Stimulated activated CD4-positive, alpha-beta T cell treated with anti-CD3 and anti-CD28 coated beads, Interleukin-12 subunit alpha, Interleukin-12 subunit beta, amount 100 ng/mL, for 48 hours (primary cell): ENCODE measurements around the gene TIGD1.
A peak's percentile ranks its signal among the peaks of the same experiment; 100 is the strongest.

Source experiments
- DNase-seq, 3 donors: peaks; one replicate each; pipeline ENCODE4 v3.0.0-alpha.2; 2020; ENCODE audit warnings: low read depth in 2 of 3, low spot score in 1 of 3

The TIGD1 gene

DNA sequence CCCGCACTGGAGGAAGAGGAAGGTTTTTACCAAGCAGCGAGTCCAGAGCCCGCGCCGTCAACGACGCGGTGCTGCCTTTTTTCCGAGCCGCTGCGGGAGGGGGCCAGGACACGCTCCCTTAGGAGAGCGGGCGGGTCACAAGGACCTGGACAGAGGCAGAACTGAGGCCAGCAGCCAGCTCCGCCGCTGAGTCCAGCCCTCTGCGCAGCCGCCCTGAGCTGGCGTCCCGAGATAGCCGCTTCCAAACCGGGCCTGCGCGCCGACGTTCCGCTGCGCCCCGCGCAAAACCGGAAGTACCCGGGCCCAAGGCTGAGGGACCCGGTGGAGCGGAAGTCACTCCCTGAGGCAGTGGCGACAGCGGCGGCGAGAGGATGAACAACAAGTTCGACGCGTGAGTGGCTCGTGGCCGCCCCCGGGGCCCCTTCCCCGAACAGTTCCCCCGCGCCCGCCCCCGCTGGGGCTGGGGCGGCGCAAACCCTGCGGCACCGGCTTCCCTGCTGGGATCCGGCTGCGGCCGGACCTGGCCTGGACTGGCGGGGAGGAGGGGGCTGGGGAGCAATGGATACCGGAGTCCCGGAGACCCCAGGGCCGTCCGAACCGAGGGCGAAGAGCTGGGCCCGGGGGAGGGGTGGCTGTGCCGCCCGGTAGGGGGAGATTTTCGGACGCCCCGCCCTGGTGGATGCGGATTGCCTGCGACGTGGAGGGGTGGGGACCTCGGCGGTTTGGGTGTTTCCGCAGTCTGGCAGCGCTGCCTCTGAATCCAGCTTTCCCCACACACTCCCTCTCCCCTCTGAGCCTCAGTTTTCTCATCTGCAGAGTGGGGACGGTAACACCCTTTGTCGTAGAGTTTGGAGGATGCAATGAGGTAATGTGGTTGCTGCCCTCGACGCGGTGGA, at the start of gene TIGD1, which contains the start of gene EIF4E2:
Gene TIGD1 (minus strand): TSS at position 204 of the 896 bp plus-strand sequence. CDS start 675 bp downstream, outside the sequence.
Gene EIF4E2 (plus strand): TSS at position 336 of the 896 bp plus-strand sequence. CDS start 36 bp downstream, at position 372.
- peak; percentile 88 to 90 (median 88) for DNase-seq

DNA sequence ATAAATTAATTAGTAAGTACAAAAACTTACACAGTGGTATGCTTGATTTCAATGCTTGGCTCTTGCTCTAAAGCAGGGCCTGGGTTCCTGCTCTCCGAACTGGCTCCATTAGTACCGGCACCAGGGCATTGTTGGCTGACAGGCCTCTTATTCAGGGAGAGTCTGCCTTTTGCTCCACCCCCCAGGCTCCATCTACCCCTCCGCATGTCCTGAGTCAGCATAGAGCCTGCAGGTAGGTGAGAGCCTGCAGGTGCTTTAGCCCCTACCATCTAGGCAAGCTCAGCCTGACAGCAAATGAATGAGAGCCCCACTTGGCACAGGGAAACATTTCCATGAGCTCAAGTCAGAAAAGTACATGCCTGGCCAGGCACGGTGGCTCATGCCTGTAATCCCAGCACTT, 47.9 kb upstream of the TIGD1 start:
- no peak for DNase-seq

DNA sequence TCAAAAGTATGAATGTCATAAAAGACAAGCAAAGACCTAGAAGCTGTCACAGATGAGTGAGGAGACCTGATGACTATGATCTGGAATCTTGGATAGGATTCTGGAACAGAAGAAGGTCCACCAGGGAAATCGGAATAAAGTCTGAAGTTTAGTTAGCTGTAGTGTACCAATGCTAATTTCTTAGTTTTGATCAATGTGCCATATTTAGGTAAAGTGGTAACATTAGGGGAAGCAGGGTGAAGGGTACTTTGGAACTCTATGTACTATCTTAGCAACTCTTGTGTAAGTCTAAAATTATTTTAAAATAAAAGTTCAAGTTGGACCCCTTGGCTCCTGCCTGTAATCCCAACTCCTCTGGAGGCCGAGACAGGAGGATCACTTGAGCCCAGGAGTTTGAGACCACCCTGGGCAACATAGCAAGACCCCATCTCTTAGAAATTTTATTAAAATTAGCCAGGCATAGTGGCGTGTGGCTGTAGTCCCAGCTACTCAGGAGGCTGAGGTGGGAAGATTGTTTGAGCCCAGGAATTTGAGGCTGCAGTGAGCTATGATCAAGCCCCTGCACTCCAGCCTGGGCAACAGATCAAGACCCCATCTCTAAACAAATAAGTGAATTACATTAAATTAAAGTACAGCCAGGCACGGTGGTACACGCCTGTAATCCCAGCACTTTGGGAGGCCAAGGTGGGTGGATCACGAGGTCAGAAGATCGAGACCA, 47.2 kb upstream of the TIGD1 start:
- no peak for DNase-seq

DNA sequence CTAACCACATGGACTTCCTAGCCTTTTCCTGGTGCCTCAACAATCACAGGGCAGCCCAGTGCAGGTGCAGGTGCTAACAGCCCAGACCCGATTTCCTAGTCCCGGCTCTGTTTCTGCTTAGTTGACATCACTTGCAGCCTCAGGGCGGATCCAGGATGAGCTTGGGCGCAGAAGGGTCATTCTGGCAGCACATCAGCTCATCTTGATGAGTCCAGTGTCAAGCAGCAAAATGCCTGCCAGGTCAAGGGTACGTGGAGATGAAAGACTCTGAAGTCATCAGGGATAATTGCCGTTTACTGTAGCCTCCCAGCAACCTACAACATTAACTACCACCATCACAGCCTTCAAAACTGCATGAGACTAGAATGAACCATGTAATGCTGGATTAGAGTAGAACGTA, 43.6 kb upstream of the TIGD1 start:
- DNase-seq = no peak

DNA sequence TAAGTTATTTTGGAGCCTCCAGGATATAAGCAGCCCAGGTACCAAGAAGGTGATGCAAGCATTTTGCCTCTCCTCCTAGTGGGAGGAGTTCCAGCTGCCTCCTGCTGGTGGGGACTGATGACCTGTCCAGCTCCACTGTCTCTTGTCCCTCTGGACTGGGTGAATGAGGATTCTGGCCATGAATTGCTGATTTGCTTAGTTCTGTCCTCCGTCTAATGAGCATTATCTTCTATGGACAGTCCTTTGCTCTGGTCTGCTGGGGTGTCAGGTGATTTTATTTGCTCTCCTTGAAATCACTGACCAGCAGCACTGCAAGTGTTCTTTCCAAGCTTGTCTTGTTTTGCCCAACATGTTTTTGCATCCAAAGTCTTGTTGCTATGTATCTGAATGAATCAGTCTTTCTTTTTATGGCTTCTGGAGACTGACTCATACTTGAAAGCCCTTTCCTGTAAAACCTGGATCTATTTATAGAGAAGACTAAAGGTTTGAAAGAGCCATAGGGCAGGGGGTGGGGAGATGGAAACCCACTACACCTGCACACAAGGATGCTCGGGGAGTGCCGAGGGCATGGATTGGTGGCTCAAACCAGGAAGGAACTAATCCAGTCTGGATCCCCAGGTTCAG, 42.5 kb upstream of the TIGD1 start:
- DNase-seq = no peak

GRCh38 chr2:232588680-232589585, 38.6 kb upstream of the TIGD1 start:
- DNase-seq = no peak

GRCh38 chr2:232588031-232588430, 37.7 kb upstream of the TIGD1 start:
- DNase-seq = no peak

DNA sequence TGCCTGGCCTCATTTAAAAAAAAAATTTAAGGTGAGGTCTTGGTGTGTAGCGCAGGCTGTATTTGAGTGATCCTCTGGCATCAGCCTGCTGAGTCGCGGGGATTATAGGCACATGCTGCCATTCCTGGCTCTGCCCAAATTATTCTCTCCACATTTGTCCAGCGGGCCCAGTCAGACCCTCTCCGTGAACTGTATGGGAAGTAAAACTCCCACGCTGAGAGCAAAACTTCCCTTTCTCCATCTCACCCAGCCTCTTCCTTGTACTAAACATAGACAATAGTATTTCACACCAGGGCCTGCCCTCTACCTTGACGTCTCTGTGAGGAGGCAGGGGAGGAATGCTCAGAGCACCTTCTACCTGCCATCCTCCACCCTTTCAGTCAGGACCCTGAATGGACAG, 37.2 kb upstream of the TIGD1 start:
- no peak for DNase-seq

- DNase-seq = no peak
Measured at GRCh38 chr2:232586943-232587505, 36.7 kb upstream of the TIGD1 start.

- DNase-seq = no peak
Measured at GRCh38 chr2:232584238-232584637, 33.9 kb upstream of the TIGD1 start.

GRCh38 chr2:232581725-232582124, 31.4 kb upstream of the TIGD1 start:
- DNase-seq = no peak

DNA sequence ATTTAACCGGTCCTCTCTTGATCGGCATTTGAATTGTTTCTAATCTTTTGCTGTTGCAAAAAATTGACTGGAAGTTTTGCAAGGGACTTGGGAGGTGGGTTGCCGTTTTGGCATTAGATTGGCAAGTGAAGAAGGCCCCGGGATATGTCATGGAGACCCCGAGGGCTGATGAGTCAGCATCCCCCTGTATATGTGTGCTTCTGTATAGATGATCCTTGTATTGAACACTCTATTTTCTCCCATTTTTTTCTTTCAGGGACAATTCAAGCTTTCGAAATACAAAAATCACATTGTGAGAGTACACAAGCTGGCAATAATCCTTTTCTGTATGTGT, 30.3 kb upstream of the TIGD1 start:
- DNase-seq = no peak

DNA sequence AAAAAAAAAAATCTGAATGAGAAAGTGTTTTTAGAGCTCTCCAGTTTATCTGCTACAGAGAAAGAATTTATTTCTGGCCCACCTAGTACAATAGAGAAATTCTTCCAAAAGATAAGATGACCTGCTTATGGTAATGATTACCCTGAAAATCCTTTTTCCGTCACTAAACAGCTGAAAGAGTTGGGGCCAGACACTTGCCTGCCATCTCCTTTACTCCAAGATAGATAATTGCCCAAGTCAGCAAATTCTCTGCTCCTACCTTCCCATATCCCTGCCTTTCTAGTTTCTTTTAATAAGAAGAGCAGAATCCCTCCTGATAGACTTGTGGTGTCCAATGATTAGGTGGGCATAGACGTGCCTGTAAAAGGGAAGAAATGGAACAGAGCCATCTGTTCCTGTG, 28.3 kb upstream of the TIGD1 start:
- DNase-seq = no peak

GRCh38 chr2:232577841-232578240, 27.5 kb upstream of the TIGD1 start:
- DNase-seq = no peak

DNA sequence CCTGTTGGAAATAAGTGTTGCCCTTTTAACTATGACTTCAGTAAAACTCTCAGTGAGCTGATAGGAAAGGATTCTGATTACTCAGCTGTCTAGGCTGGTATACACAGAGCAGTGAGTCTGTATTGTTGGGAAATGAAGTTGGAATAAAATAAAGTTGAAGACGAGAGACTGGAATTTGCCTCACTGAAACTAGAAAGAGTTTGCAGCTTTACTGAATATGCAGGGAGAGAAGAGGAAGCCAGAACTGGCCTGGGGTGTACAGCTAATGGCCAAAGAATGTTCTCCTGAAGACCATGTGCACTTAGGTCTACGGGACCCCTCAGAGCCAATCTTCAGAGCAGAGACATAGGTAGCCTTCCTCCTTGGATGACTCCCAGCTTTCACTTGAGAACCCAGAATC, 26.6 kb upstream of the TIGD1 start:
- no peak for DNase-seq

- no peak for DNase-seq
Measured at GRCh38 chr2:232575404-232575746, 25.0 kb upstream of the TIGD1 start.

DNA sequence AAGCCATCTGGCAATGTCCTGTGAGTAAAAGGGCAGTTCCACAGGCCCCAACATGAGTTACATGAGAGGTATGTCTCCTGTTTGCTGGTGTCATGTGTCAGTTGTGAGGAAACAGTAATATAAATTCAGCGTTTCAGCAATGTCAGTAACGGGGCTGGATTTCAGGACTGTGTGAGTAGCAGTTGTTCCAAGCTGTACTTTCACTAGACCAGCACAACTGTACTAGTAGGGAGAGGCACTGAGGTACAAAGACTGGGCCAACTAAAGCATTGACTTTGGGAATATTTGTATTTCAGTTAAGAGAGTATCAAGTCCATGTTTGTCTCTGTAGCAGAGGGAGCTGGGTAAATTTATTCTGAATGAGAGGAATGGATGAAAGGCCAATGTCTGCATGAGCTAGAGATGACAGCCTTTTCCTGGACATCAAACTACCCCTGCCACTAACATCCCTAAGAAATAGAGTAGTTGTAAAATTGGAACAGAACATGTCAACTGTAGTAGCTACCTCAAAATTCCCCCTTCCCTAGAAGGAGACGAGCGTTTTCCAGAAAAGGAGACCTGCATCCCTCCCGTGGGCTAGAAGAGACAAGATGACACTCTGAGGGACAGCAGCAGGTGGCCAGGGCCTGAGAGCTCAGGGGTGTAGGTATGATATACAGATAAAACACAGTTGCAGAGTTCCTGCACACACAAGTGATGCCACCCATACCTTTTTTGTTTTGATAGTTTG, 24.5 kb upstream of the TIGD1 start:
- no peak for DNase-seq

DNA sequence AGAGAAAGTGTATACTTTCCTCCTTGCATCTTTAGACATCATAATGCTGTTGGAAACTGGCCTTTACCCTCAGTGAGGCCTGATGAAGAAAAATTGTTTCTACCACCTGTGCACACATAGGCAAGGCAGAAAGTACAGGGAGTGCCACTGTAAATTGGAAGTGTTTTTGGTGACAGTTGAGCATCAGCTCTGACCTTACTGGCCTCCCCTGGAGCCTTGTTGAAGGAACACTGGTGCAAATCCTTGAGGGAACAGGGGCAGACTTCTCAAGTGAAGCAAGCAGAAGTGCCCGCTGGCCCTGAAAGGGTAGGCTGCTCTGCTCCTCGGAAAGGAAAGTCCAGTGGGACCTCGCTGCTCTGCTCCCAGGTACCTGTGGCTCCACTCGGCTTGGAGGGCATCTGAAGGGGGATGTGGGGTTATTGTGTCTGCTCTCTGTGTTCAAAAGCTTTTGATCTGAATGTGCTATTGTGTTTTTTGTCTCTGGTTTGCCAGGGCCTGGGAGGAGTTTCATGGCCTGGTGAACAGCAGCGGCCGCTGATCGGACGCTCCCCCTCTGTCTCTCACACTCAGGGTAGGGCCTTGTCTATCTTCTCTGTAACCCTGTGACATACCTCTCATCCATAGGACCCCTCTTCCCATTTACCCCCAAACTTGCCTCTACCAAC, 23.5 kb upstream of the TIGD1 start:
- no peak for DNase-seq

DNA sequence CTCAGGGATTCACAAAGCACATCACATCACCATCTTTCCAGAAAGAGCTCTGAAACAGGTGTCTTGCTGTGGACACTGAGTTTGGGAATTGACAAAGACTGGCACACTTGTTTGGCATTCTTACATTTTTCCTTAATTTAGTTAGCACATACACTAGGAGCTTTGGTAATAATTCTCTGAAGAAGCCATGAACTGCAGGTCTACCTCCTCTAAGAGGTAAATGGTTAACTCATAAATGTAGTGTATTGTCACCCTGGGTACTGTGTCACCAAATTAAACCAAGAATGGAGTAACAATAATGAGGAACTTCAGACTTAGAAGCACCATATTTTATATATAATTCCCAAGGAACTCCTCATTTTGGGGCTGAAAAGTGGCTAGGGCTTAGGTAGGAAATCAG, 22.7 kb upstream of the TIGD1 start:
- no peak for DNase-seq
